Immature natural killer cell (primary cell): ENCODE measurements around the gene TXK. TPM values are rescaled to one million over a fixed set of nuclear protein-coding genes. Genes with fewer than 3 reads are reported as not detected.
"Not testable (repeated sequence)": the region's sequence is repeated elsewhere in the genome, so short reads cannot be mapped to it uniquely, and the experiment has no call there.

Experiments used
- DNase-seq, 3 donors: peaks; one replicate each; pipeline ENCODE4 v3.0.0; 2022; ENCODE audit warnings: mixed read lengths in 1 of 3
- H3K27ac Mint-ChIP-seq, 6 donors: one replicate each; pipeline ENCODE4 v1.8.0; 2020; ENCODE audit warnings: mixed read lengths in 6 of 6, mild to moderate bottlenecking in 5 of 6, inconsistent platforms in 4 of 6, moderate library complexity in 3 of 6
- H3K27me3 Mint-ChIP-seq, 3 donors: one replicate each; pipeline ENCODE4 v1.8.0; 2020 to 2021; ENCODE audit warnings: low read depth in 3 of 3, mild to moderate bottlenecking in 3 of 3, mixed read lengths in 3 of 3, moderate library complexity in 3 of 3, inconsistent platforms in 1 of 3
- H3K36me3 Mint-ChIP-seq, 3 donors: one replicate each; pipeline ENCODE4 v1.8.0; 2020; ENCODE audit warnings: mixed read lengths in 3 of 3, inconsistent platforms in 2 of 3, mild to moderate bottlenecking in 2 of 3
- H3K4me1 Mint-ChIP-seq, 2 donors: one replicate each; pipeline ENCODE4 v1.8.0; 2020; ENCODE audit warnings: inconsistent platforms in 2 of 2, mild to moderate bottlenecking in 2 of 2, mixed read lengths in 2 of 2, moderate library complexity in 1 of 2
- H3K4me3 Mint-ChIP-seq, 5 donors: one replicate each; pipeline ENCODE4 v1.8.0; 2020; ENCODE audit warnings: mild to moderate bottlenecking in 5 of 5, mixed read lengths in 5 of 5, inconsistent platforms in 3 of 5, moderate library complexity in 3 of 5
- H3K9me3 Mint-ChIP-seq, 6 donors: one replicate each; pipeline ENCODE4 v1.8.0; 2020; ENCODE audit warnings: mild to moderate bottlenecking in 6 of 6, mixed read lengths in 6 of 6, inconsistent platforms in 4 of 6, moderate library complexity in 3 of 6
- polyA plus RNA-seq, 3 donors: library from polyadenylated mRNA; unstranded; fragments of 300-500 nt; fragmentation: Illumina TruSeq; gene quantifications; one replicate each; pipeline ENCODE4 v1.2.3, GENCODE V29; 2021

The TXK gene
- polyA plus RNA-seq: 100 to 1,000 TPM; 176 to 314 (median 243) TPM

DNA sequence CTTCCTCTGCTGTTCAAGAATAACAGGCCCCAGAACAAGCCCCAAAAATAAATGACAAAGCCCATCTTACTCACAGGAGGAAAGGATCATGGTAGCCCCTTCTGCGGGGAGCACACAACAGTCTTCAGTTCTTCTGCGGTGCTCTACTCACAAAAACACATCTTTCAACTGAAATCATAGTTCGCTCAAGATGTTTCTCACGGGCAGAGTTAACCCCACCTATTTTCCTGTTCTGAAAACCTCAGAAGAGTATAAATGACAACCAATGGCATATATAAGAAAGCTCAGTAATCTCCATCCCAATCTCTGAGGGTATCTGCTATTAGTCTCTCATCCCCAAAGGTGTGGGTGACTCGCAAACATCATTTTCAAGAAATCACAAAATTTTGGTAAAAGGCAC, at the start of gene TXK:
Gene TXK, minus strand, starts transcription at position 170 of the 400 bp plus-strand sequence. Its CDS starts 80 bp downstream, at position 90.
- Mint-ChIP-seq H3K36me3 (peaks cover 12 to 17% (median 14%) of the 10 kb centered on the region in 3 donors), H3K27ac (peak within 1 kb of the TSS; percentile 94 to 98 (median 97)), H3K9me3 (no peaks in the 10 kb centered on the region), H3K4me3 (peak within 1 kb of the TSS; percentile 89 to 95 (median 93)), H3K4me1 (peaks cover 55 to 93% of the 10 kb centered on the region in 2 donors), H3K27me3 (peaks cover 0 to 17% (median 12%) of the 10 kb centered on the region in 3 donors)
- DNase-seq: no peak

DNA sequence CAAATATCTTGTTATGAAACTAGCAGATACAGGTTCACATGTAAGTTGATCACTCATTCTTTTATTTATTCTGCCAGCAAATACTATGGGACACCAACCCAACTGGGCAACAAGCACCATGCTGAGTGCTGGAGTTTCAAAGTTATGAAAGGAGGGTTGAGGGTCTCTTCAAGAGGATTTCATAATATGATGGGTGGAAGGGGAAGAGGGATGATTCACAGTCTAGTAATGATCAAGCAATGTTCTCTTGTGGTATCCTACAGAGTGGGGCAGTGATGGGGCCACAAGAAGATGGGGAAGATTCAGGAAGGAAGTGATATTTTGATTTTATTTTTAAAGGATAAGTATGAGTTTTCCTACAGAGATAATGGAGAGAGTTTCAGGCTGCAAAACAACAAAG, 46.2 kb upstream of the TXK start:
- peaks cover 0 to 6% (median under 1%) of the 10 kb centered on the region in 3 donors for H3K36me3 Mint-ChIP-seq
- peaks cover 0 to 2% of the 10 kb centered on the region in 2 donors for H3K4me1 Mint-ChIP-seq
- no peaks in the 10 kb centered on the region for H3K27me3 Mint-ChIP-seq
- H3K9me3 Mint-ChIP-seq: no peaks in the 10 kb centered on the region
- no peak overlapping the region for H3K27ac Mint-ChIP-seq
- DNase-seq: no peak
- H3K4me3 Mint-ChIP-seq: no peak overlapping the region

DNA sequence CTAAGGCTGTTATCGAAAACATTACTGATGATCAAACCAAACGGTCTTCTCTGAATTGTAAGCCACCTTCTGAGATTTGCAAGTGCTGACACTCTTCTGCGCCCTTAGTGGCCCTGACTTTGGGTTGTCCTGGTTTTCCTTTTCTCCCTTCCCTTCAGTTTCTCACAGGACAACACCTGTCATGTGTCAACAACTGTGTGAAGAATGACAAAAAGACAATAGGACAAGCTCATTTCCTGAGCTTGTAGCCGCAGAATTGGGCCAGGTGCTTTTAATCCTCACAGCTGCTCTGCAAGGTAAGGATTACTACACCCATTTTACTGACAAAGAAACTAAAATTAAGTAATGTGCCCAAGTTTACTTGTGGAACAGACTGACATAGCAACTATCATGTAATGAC, 44.9 kb upstream of the TXK start:
- Mint-ChIP-seq H3K27me3 (no peaks in the 10 kb centered on the region), H3K4me3 (no peak overlapping the region), H3K9me3 (no peaks in the 10 kb centered on the region), H3K36me3 (peaks cover 0 to 6% (median 6%) of the 10 kb centered on the region in 3 donors), H3K27ac (no peak overlapping the region), H3K4me1 (peaks cover 0 to 2% of the 10 kb centered on the region in 2 donors)
- no peak for DNase-seq

DNA sequence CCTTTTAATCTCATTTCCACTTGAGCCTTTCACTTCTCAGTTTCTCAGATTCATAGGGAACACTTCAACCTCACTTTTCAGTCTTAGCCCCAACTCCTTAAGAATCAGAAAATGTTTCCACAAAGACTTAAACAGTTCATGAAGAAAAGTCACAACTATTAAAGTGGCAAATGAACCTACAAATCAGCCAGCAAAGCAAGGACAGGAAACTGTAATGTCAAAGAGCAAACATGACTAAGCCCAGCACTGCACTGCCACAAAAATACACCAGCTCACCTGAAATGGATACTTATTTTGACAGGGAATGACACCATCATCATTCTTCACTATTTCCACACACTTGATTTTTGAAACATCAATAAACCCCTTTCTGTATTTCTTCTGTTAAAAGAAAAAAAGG, 41.8 kb upstream of the TXK start:
- Mint-ChIP-seq H3K4me1 (peaks cover 0 to 2% of the 10 kb centered on the region in 2 donors), H3K27ac (peak overlapping the region in 1 of 6 donors; percentile 19), H3K4me3 (no peak overlapping the region), H3K27me3 (no peaks in the 10 kb centered on the region), H3K36me3 (peaks cover 0 to 6% (median 4%) of the 10 kb centered on the region in 3 donors), H3K9me3 (no peaks in the 10 kb centered on the region)
- DNase-seq: no peak

DNA sequence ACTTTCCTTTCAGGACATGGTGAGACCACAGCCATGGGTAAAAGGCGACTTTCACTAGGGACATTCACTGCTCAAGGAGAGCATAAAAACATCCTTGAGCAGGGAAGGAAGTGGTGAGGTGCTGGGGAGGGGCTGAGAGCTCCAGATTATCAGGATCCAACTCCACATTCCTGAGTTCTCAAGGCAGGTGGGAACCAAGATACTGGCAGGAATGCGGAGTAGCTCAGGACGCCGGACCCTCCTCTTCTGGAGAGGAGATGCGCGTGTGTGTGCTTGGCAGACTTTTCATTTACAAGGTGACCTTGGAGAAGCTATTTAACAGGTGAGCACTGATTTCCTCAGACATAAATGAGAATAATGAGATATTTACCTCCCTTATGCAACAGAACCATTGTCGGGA, 41.3 kb upstream of the TXK start:
- DNase-seq: no peak
- Mint-ChIP-seq H3K9me3 (no peaks in the 10 kb centered on the region), H3K27me3 (no peaks in the 10 kb centered on the region), H3K36me3 (peaks cover 0 to 6% (median 2%) of the 10 kb centered on the region in 3 donors), H3K4me3 (no peak overlapping the region), H3K27ac (no peak overlapping the region), H3K4me1 (no peaks in the 10 kb centered on the region)

DNA sequence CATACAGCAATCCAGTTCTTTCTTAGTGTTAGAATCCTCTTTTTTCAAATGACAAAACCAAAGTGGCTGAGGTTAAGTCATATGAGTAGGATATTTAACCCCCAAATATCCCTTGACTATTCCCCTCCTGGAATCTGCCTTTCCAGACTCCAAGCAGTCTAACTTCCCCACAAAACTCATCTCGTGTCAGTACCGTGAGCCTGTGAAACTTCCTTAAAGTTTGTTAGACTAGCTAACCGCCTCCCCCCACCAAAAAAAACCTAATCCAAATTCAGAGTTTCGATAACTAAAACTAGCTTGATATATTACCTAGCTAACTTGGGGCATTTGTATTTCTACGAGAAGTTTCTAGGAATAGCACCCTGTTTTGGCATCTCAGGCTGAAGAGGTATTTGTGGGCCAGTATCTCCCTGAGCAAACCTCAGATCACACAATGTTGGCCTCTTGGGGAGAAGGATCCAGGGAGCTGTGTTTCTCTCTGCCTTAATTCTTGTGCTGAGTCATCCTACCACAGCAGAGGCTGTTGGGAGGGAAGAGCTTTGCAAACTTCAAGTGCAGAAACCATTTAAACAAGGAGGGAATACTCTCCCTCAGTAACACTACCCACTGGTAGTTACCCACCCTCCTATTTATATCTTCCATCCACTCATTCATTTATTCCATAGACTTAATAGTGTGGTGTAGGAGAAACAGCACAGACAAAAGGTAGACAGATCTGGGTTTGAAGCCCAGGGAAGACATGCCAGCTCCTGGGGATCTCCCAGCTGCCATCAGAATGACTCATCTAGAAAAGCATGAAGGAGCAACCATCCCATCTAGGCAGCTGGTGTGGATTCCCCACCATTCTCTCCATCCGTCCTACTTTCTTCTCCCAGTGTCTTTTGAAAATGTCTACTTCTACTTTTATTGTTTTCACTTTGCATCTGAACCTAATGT, 39.3 kb upstream of the TXK start:
- no peak for DNase-seq
- Mint-ChIP-seq H3K27ac (no peak overlapping the region), H3K9me3 (no peaks in the 10 kb centered on the region), H3K4me1 (no peaks in the 10 kb centered on the region), H3K36me3 (peaks cover 0 to 6% (median 5%) of the 10 kb centered on the region in 3 donors), H3K4me3 (no peak overlapping the region), H3K27me3 (no peaks in the 10 kb centered on the region)

DNA sequence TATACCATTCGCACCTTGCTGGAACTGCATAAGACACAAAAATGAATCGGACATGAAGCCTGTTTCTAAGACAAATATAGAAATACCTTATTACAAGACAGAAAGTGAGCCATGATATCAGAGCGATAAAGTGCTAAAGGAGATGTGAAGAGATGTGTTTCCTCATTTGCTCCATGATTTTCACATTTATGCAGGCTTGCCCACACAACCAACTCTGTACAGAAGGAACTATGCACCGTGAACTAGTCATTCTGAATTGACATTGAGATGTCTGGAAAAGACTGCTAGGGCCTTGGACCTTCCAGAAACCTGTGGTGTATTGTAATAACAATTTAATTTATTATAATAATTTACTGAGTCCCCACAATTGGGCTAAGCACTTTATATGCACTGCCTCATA, 38.6 kb upstream of the TXK start:
- H3K27me3 Mint-ChIP-seq: no peaks in the 10 kb centered on the region
- peaks cover 2 to 11% (median 7%) of the 10 kb centered on the region in 3 donors for H3K36me3 Mint-ChIP-seq
- no peak overlapping the region for H3K4me3 Mint-ChIP-seq

DNA sequence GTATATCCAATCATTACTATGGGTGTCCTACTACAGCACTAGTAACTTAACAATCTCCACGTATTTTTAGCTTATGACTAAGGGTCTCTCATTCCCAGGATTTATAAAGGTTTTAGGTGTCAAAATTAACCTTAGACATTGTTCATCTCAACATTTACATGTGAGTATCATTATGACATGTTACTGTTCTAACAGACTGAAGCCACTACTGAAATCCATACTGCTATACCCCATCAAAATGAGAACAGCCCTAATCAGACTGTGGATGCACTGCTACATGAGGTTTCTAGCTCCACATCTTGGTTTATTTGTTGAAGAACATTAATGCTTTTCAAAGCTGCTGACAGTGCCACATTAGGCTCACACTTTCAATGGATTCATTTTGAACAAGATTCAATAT, 35.6 kb upstream of the TXK start:
- H3K27ac Mint-ChIP-seq: no peak overlapping the region
- no peak overlapping the region for H3K4me3 Mint-ChIP-seq
- H3K27me3 Mint-ChIP-seq: no peaks in the 10 kb centered on the region
- H3K9me3 Mint-ChIP-seq: no peaks in the 10 kb centered on the region
- no peak for DNase-seq
- no peaks in the 10 kb centered on the region for H3K4me1 Mint-ChIP-seq
- H3K36me3 Mint-ChIP-seq: peaks cover 7 to 19% (median 11%) of the 10 kb centered on the region in 3 donors

More for the DNA sequence above, 38.6 kb upstream of the TXK start:
- Mint-ChIP-seq H3K9me3 (no peaks in the 10 kb centered on the region), H3K27ac (no peak overlapping the region), H3K4me1 (no peaks in the 10 kb centered on the region)
- DNase-seq: no peak

DNA sequence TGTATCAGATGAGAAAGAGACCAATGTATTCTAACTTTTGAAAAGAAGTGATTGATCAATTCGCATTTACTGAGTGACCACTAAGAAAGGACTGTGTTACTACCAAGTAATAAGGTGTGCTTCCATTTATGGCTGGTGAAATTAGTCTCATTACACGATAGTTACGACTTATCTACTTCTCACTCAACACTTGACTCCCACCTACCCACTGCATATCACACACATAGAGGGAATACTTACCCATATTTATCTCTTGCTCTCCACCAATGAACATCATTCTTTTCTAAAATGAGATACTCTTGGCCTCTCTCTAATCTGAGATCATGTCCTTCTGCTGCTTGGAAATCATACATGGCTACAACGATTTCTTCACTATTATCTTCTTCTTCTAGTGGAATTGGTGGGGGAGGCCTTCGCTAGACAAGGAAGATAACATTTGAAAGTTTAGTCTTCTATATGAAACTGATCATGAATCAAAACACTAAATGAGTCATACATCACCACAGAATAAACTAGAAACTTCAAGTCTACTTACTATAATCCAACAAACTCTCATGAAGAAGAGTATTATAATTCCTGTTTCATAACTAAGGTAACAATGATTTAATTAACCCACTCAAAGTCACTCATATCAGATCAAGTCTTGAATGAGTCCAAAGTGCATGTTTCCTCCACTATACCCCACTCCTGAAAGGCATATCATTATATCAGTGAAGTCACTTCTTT, 33.7 kb upstream of the TXK start:
- H3K27ac Mint-ChIP-seq: no peak overlapping the region
- DNase-seq: no peak
- no peaks in the 10 kb centered on the region for H3K27me3 Mint-ChIP-seq
- peaks cover 7 to 19% (median 11%) of the 10 kb centered on the region in 3 donors for H3K36me3 Mint-ChIP-seq
- H3K9me3 Mint-ChIP-seq: no peaks in the 10 kb centered on the region
- H3K4me1 Mint-ChIP-seq: peaks cover 0 to 6% of the 10 kb centered on the region in 2 donors
- no peak overlapping the region for H3K4me3 Mint-ChIP-seq

DNA sequence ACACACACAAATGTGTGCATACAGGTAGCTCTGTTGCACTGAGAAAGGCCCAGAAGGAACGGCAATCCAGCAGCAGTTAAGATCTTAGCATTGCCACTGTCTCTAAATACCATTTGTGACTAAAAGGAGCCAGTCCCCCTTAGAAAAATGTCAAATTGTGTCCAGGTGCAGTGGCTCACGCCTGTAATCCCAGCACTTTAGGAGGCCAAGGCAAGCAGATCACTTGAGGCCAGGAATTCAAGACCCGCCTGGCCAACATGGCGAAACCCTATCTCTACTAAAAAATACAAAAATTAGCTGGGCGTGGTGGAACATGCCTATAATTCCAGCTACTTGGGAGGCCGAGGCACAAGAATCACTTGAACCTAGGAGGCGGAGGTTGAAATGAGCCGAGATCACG, 30.5 kb upstream of the TXK start:
- DNase-seq, H3K27ac Mint-ChIP-seq, H3K4me1 Mint-ChIP-seq, H3K4me3 Mint-ChIP-seq, H3K27me3 Mint-ChIP-seq, H3K9me3 Mint-ChIP-seq: not testable (repeated sequence)
- H3K36me3 Mint-ChIP-seq: peaks cover 7 to 20% (median 15%) of the 10 kb centered on the region in 3 donors

DNA sequence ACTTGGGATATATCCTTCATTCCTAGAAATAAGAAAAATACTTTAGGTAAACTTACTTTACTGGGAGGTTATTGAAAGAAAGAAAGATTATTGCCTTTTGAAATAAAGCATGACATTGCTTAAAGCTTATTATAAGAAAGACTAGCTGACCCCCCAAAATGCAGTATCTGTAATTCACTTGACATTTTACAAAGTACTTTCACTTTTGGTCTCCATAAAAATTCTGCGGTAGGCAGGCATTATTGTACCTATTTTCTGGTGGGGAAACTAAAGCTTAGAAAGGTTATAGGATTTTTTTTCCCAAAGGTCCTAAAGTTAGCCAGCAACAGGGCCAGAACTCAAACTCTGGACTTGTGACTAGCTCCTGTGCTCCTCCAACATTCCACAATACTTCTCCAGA, 29.7 kb upstream of the TXK start:
- Mint-ChIP-seq H3K4me1 (peaks cover 0 to 6% of the 10 kb centered on the region in 2 donors), H3K9me3 (no peaks in the 10 kb centered on the region), H3K4me3 (no peak overlapping the region), H3K27ac (no peak overlapping the region), H3K27me3 (no peaks in the 10 kb centered on the region), H3K36me3 (peaks cover 7 to 25% (median 15%) of the 10 kb centered on the region in 3 donors)
- no peak for DNase-seq

DNA sequence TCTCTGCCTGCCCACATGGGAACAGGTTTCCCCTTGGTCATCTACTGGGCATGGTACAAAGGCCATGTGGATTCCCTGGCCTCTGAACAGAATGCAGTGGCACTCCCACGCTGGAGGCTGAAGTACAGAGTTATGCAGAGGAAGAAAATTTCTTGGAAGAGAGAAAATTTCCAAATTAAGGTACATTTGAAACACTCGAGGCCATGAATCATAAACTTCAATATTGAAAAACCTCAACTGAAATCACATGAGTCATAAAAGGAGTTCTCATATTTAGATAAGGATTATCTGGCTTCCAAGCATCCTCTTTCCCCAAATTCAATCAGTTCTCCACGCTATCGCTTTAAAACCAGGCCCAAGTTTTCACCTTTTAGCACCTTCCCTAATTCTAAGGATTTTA, 28.1 kb upstream of the TXK start:
- Mint-ChIP-seq H3K4me1 (peaks cover 0 to 6% of the 10 kb centered on the region in 2 donors), H3K36me3 (peaks cover 9 to 24% (median 10%) of the 10 kb centered on the region in 3 donors), H3K27ac (no peak overlapping the region), H3K4me3 (no peak overlapping the region), H3K27me3 (no peaks in the 10 kb centered on the region), H3K9me3 (peaks cover 0 to under 1% (median 0%) of the 10 kb centered on the region in 6 donors)
- no peak for DNase-seq

DNA sequence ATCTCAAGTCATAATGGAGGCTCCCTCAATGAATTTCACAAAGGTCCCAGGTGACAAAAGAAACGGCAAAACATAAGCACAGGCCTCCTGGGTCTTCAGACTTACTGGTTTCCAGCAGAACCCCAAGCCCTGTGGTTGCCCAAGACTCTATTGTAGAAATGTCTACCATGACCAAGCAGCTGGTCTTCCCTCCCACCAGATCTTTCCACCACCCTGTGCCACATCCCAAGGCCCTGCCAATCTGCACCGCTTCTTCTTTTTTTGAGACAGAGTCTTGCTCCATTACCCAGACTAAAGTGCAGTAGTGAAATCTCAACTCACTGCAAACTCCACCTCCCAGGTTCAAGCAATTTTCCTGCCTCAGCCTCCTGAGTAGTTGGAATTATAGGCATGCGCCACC, 23.2 kb upstream of the TXK start:
- H3K4me1 Mint-ChIP-seq: no peaks in the 10 kb centered on the region
- peaks cover 31 to 53% (median 34%) of the 10 kb centered on the region in 3 donors for H3K36me3 Mint-ChIP-seq
- H3K4me3 Mint-ChIP-seq: no peak overlapping the region
- H3K9me3 Mint-ChIP-seq: peaks cover 8 to 29% (median 17%) of the 10 kb centered on the region in 6 donors
- H3K27me3 Mint-ChIP-seq: no peaks in the 10 kb centered on the region
- no peak overlapping the region for H3K27ac Mint-ChIP-seq
- DNase-seq: no peak

DNA sequence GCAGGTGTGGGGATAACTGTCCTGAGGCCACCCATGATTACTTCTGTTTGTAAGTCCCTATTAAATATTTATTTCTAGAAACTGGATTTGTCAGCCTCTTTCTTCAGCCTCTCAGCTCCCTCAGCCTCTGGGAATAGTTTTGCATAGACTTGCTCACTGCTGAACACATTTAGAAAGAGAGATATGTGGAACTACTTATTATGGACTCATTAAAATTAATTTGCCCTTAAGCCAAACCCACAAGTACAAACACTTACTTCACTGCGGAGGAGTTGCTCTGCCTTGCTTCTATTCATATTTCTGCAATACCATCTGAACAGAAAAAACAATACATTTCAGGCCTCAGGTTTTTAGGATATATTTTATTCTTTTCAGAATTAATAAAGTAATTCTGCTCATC, 22.4 kb upstream of the TXK start:
- H3K27ac Mint-ChIP-seq: no peak overlapping the region
- no peaks in the 10 kb centered on the region for H3K4me1 Mint-ChIP-seq
- H3K9me3 Mint-ChIP-seq: peaks cover 8 to 29% (median 17%) of the 10 kb centered on the region in 6 donors
- DNase-seq: no peak
- no peaks in the 10 kb centered on the region for H3K27me3 Mint-ChIP-seq
- H3K4me3 Mint-ChIP-seq: no peak overlapping the region
- peaks cover 31 to 53% (median 34%) of the 10 kb centered on the region in 3 donors for H3K36me3 Mint-ChIP-seq
